ENCODE results near the gene TIMM29. TPM values are rescaled to one million over a fixed set of nuclear protein-coding genes. Genes with fewer than 3 reads are reported as not detected.

Gene TIMM29
- total and polyA plus RNA-seq, 2 donors (not counting 1 experiment from before 2014, with no cell fraction given) = 8.4 to 24.2 TPM

- Histone ChIP-seq H2AFZ (ENCODE audit: insufficient read depth, low read depth, low read length, poor library complexity, severe bottlenecking) (no peak overlapping the region), H3K9ac (ENCODE audit: low read length) (no peak overlapping the region), H3K36me3 (replicated peaks in 1 of 2; ENCODE audit: control extremely low read depth in 1 of 2, control insufficient read depth in 1 of 2, extremely low read depth in 1 of 2, insufficient read depth in 2 of 2, low read length in 1 of 2) (peaks cover 0 to 28% of the 10 kb centered on the region in 2 experiments), H3K4me2 (replicated peaks; ENCODE audit: low read depth, low read length, poor library complexity, severe bottlenecking) (no peak overlapping the region), H4K20me1 (ENCODE audit: control insufficient read depth, insufficient read depth, low read length, poor library complexity, severe bottlenecking) (no peaks in the 10 kb centered on the region), H3K9me3 (ENCODE audit: control extremely low read depth in 1 of 3, control insufficient read depth in 2 of 3, insufficient read depth in 1 of 3, low read length in 2 of 3) (no peaks in the 10 kb centered on the region), H3K79me2 (ENCODE audit: control insufficient read depth, insufficient read depth, low read length) (no peaks in the 10 kb centered on the region), H3K4me1 (ENCODE audit: control insufficient read depth in 2 of 2, insufficient read depth in 2 of 2, low read length in 2 of 2) (no peaks in the 10 kb centered on the region), H3K27ac (ENCODE audit: low read length in 2 of 2) (no peak overlapping the region), H3K4me3 (ENCODE audit: control extremely low read depth in 1 of 5, extremely low read depth in 1 of 5, insufficient read depth in 1 of 5, low read depth in 2 of 5, low read length in 4 of 5) (no peak overlapping the region), H3K27me3 (replicated peaks in 1 of 4; ENCODE audit: control extremely low read depth in 1 of 4, control insufficient read depth in 3 of 4, insufficient read depth in 4 of 4, low read length in 3 of 4) (no peaks in the 10 kb centered on the region)
- CTCF ChIA-PET = no interaction called here
- H3K4me3 Mint-ChIP-seq = no peak overlapping the region
- no peaks in the 10 kb centered on the region for H3K27me3 Mint-ChIP-seq
- WGBS (ENCODE audit: insufficient coverage) = 100% methylated on average over 10 of the region's 10 CpGs
- H3K9me3 Mint-ChIP-seq (ENCODE audit: insufficient read depth) = no peaks in the 10 kb centered on the region
- POLR2A ChIA-PET = no interaction called here
- TF ChIP-seq CTCF (IDR thresholded peaks at IDR 0.05) = no peak
- TF ChIP-seq EZH2 (IDR thresholded peaks at IDR 0.05; ENCODE audit: borderline replicate concordance, insufficient read depth, low read depth, low read length, poor library complexity, severe bottlenecking) = no peak
- peaks cover 4% of the 10 kb centered on the region for H3K4me1 Mint-ChIP-seq
- no peak overlapping the region for H3K27ac Mint-ChIP-seq
- DNase-seq (no peak), ATAC-seq (ENCODE audit: low read depth) (no peak)
- intact Hi-C loops (cut with micrococcal nuclease) = no loop called here
Observed at GRCh38 chr19:10920288-10920655, 8.3 kb upstream of the TIMM29 start.

- Histone ChIP-seq H3K9ac (ENCODE audit: low read length) (no peak overlapping the region), H3K79me2 (ENCODE audit: control insufficient read depth, insufficient read depth, low read length) (no peaks in the 10 kb centered on the region), H3K4me2 (replicated peaks; ENCODE audit: low read depth, low read length, poor library complexity, severe bottlenecking) (no peak overlapping the region), H4K20me1 (ENCODE audit: control insufficient read depth, insufficient read depth, low read length, poor library complexity, severe bottlenecking) (no peaks in the 10 kb centered on the region), H3K4me3 (ENCODE audit: control extremely low read depth in 1 of 5, extremely low read depth in 1 of 5, insufficient read depth in 1 of 5, low read depth in 2 of 5, low read length in 4 of 5) (no peak overlapping the region), H2AFZ (ENCODE audit: insufficient read depth, low read depth, low read length, poor library complexity, severe bottlenecking) (no peak overlapping the region), H3K27ac (ENCODE audit: low read length in 2 of 2) (no peak overlapping the region), H3K36me3 (replicated peaks in 1 of 2; ENCODE audit: control extremely low read depth in 1 of 2, control insufficient read depth in 1 of 2, extremely low read depth in 1 of 2, insufficient read depth in 2 of 2, low read length in 1 of 2) (peaks cover 0 to 28% of the 10 kb centered on the region in 2 experiments), H3K4me1 (ENCODE audit: control insufficient read depth in 2 of 2, insufficient read depth in 2 of 2, low read length in 2 of 2) (no peaks in the 10 kb centered on the region), H3K9me3 (ENCODE audit: control extremely low read depth in 1 of 3, control insufficient read depth in 2 of 3, insufficient read depth in 1 of 3, low read length in 2 of 3) (no peaks in the 10 kb centered on the region), H3K27me3 (replicated peaks in 1 of 4; ENCODE audit: control extremely low read depth in 1 of 4, control insufficient read depth in 3 of 4, insufficient read depth in 4 of 4, low read length in 3 of 4) (no peaks in the 10 kb centered on the region)
- Mint-ChIP-seq H3K9me3 (ENCODE audit: insufficient read depth) (no peaks in the 10 kb centered on the region), H3K4me1 (peaks cover 4% of the 10 kb centered on the region), H3K4me3 (no peak overlapping the region), H3K27me3 (no peaks in the 10 kb centered on the region), H3K27ac (no peak overlapping the region)
- no peak for TF ChIP-seq EZH2 (IDR thresholded peaks at IDR 0.05; ENCODE audit: borderline replicate concordance, insufficient read depth, low read depth, low read length, poor library complexity, severe bottlenecking)
- TF ChIP-seq CTCF (IDR thresholded peaks at IDR 0.05) = no peak
- no peak for DNase-seq
- CTCF ChIA-PET = no interaction called here
- POLR2A ChIA-PET = no interaction called here
- 95% methylated on average over 16 of the region's 16 CpGs for WGBS (ENCODE audit: insufficient coverage)
- intact Hi-C loops (cut with micrococcal nuclease) = no loop called here
- no peak for ATAC-seq (ENCODE audit: low read depth)
Observed at GRCh38 chr19:10920781-10921180, 7.8 kb upstream of the TIMM29 start.

All from B cell (primary cell).